Muscle layer of colon (tissue), 2 donors: ENCODE measurements around the gene DTX1.

Experiments
- H3K27ac ChIP-seq: one replicate; pipeline ENCODE4 v1.7.0; 2013; ENCODE audit warnings: low read depth, mild to moderate bottlenecking, low read length, moderate library complexity
- H3K27me3 ChIP-seq, 2 donors: one replicate each; pipeline ENCODE4 v1.7.0; 2013; ENCODE audit warnings: low read length in 2 of 2, mild to moderate bottlenecking in 2 of 2; ENCODE audit not compliant: insufficient read depth in 2 of 2, control insufficient read depth in 1 of 2
- H3K36me3 ChIP-seq: one replicate; pipeline ENCODE4 v1.7.0; 2013; ENCODE audit warnings: mild to moderate bottlenecking, low read length; ENCODE audit not compliant: insufficient read depth
- H3K4me1 ChIP-seq: one replicate; pipeline ENCODE4 v1.7.0; 2013; ENCODE audit warnings: mild to moderate bottlenecking, low read length; ENCODE audit not compliant: insufficient read depth
- H3K4me3 ChIP-seq, 2 donors: one replicate each; pipeline ENCODE4 v1.7.0; 2013; ENCODE audit warnings: low read length in 2 of 2, low read depth in 1 of 2, mild to moderate bottlenecking in 1 of 2, moderate library complexity in 1 of 2
- H3K9ac ChIP-seq: one replicate; pipeline ENCODE4 v1.7.0; 2013; ENCODE audit warnings: low read length
- H3K9me3 ChIP-seq: one replicate; pipeline ENCODE4 v1.7.0; 2013; ENCODE audit warnings: mild to moderate bottlenecking, low read length
- donor health status: abdominal sarcoma.
- donor health status: Adenocarcinoma of cecum.

DTX1 gene

GRCh38 chr12:113099764-113100163 is 43.2 kb downstream of the DTX1 start:
- Histone ChIP-seq H3K4me3 (no peak overlapping the region), H3K4me1 (no peaks in the 10 kb centered on the region), H3K27ac (no peak overlapping the region), H3K9ac (no peak overlapping the region), H3K9me3 (no peaks in the 10 kb centered on the region), H3K27me3 (peaks cover 0 to 8% of the 10 kb centered on the region in 2 donors), H3K36me3 (no peaks in the 10 kb centered on the region)

GRCh38 chr12:113101751-113102150 is 45.2 kb downstream of the DTX1 start:
- Histone ChIP-seq H3K4me1 (no peaks in the 10 kb centered on the region), H3K27me3 (peaks cover 0 to 8% of the 10 kb centered on the region in 2 donors), H3K4me3 (no peak overlapping the region), H3K9me3 (no peaks in the 10 kb centered on the region), H3K36me3 (no peaks in the 10 kb centered on the region), H3K9ac (no peak overlapping the region), H3K27ac (no peak overlapping the region)

GRCh38 chr12:113102811-113103210 is 46.3 kb downstream of the DTX1 start:
- no peaks in the 10 kb centered on the region for H3K9me3 ChIP-seq
- H3K27me3 ChIP-seq: peaks cover 0 to 8% of the 10 kb centered on the region in 2 donors
- H3K36me3 ChIP-seq: no peaks in the 10 kb centered on the region
- H3K27ac ChIP-seq: no peak overlapping the region
- no peaks in the 10 kb centered on the region for H3K4me1 ChIP-seq
- H3K9ac ChIP-seq: no peak overlapping the region
- H3K4me3 ChIP-seq: no peak overlapping the region

GRCh38 chr12:113103756-113104450 is 47.4 kb downstream of the DTX1 start:
- peaks cover 0 to 8% of the 10 kb centered on the region in 2 donors for H3K27me3 ChIP-seq
- H3K4me3 ChIP-seq: no peak overlapping the region
- H3K9ac ChIP-seq: no peak overlapping the region
- H3K9me3 ChIP-seq: no peaks in the 10 kb centered on the region
- no peak overlapping the region for H3K27ac ChIP-seq
- H3K4me1 ChIP-seq: no peaks in the 10 kb centered on the region
- H3K36me3 ChIP-seq: no peaks in the 10 kb centered on the region

- no peaks in the 10 kb centered on the region for H3K4me1 ChIP-seq
- H3K27me3 ChIP-seq: peaks cover 0 to 8% of the 10 kb centered on the region in 2 donors
- H3K9me3 ChIP-seq: no peaks in the 10 kb centered on the region
- H3K9ac ChIP-seq: no peak overlapping the region
- no peaks in the 10 kb centered on the region for H3K36me3 ChIP-seq
- H3K27ac ChIP-seq: no peak overlapping the region
- H3K4me3 ChIP-seq: no peak overlapping the region
These were observed 48.5 kb downstream of the DTX1 start for GRCh38 chr12:113104953-113105510.

- Histone ChIP-seq H3K36me3 (no peaks in the 10 kb centered on the region), H3K4me1 (no peaks in the 10 kb centered on the region), H3K9ac (no peak overlapping the region), H3K9me3 (no peaks in the 10 kb centered on the region), H3K4me3 (no peak overlapping the region), H3K27ac (no peak overlapping the region), H3K27me3 (peaks cover 0 to 8% of the 10 kb centered on the region in 2 donors)
These were observed 49.2 kb downstream of the DTX1 start for GRCh38 chr12:113105606-113106271.

GRCh38 chr12:113106361-113106760 is 49.8 kb downstream of the DTX1 start:
- no peak overlapping the region for H3K9ac ChIP-seq
- no peak overlapping the region for H3K4me3 ChIP-seq
- H3K36me3 ChIP-seq: no peaks in the 10 kb centered on the region
- H3K27me3 ChIP-seq: peaks cover 0 to 8% of the 10 kb centered on the region in 2 donors
- H3K9me3 ChIP-seq: no peaks in the 10 kb centered on the region
- no peak overlapping the region for H3K27ac ChIP-seq
- H3K4me1 ChIP-seq: no peaks in the 10 kb centered on the region

GRCh38 chr12:113108308-113108707 is 51.8 kb downstream of the DTX1 start:
- H3K4me3 ChIP-seq: no peak overlapping the region

GRCh38 chr12:113109360-113109759 is 52.8 kb downstream of the DTX1 start:
- Histone ChIP-seq H3K9ac (no peak overlapping the region), H3K27me3 (peaks cover 0 to 4% of the 10 kb centered on the region in 2 donors), H3K27ac (no peak overlapping the region), H3K9me3 (no peaks in the 10 kb centered on the region), H3K36me3 (no peaks in the 10 kb centered on the region), H3K4me3 (no peak overlapping the region), H3K4me1 (no peaks in the 10 kb centered on the region)

More at GRCh38 chr12:113108308-113108707, 51.8 kb downstream of the DTX1 start:
- no peaks in the 10 kb centered on the region for H3K9me3 ChIP-seq
- H3K27me3 ChIP-seq: peaks cover 0 to 12% of the 10 kb centered on the region in 2 donors
- no peaks in the 10 kb centered on the region for H3K36me3 ChIP-seq
- no peak overlapping the region for H3K9ac ChIP-seq
- H3K4me1 ChIP-seq: no peaks in the 10 kb centered on the region
- no peak overlapping the region for H3K27ac ChIP-seq

GRCh38 chr12:113109872-113110599 is 53.5 kb downstream of the DTX1 start:
- Histone ChIP-seq H3K9ac (no peak overlapping the region), H3K36me3 (no peaks in the 10 kb centered on the region), H3K9me3 (no peaks in the 10 kb centered on the region), H3K4me1 (no peaks in the 10 kb centered on the region), H3K27ac (no peak overlapping the region), H3K4me3 (no peak overlapping the region), H3K27me3 (peaks cover 0 to 8% of the 10 kb centered on the region in 2 donors)

GRCh38 chr12:113111247-113111646 is 54.7 kb downstream of the DTX1 start:
- Histone ChIP-seq H3K4me1 (no peaks in the 10 kb centered on the region), H3K9me3 (no peaks in the 10 kb centered on the region), H3K27ac (no peak overlapping the region), H3K27me3 (peaks cover 0 to 10% of the 10 kb centered on the region in 2 donors), H3K36me3 (no peaks in the 10 kb centered on the region), H3K4me3 (no peak overlapping the region), H3K9ac (no peak overlapping the region)
